Stimulated activated CD4-positive, alpha-beta T cell treated with anti-CD3 and anti-CD28 coated beads, Interleukin-15, amount 100 ng/mL, for 48 hours (primary cell): Measurements from ENCODE around the gene C3orf62.
"Not testable (repeated sequence)": the region's sequence is repeated elsewhere in the genome, so short reads cannot be mapped to it uniquely, and the experiment has no call there.

Experiments used
- DNase-seq, 2 donors: peaks; one replicate each; pipeline ENCODE4 v3.0.0-alpha.2; 2020; ENCODE audit warnings: low read depth in 2 of 2

Gene C3orf62

GRCh38 chr3:49269443-49270155, 7.4 kb downstream of the C3orf62 start:
- no peak for DNase-seq

GRCh38 chr3:49266410-49267095, 10.5 kb downstream of the C3orf62 start:
- no peak for DNase-seq

DNA sequence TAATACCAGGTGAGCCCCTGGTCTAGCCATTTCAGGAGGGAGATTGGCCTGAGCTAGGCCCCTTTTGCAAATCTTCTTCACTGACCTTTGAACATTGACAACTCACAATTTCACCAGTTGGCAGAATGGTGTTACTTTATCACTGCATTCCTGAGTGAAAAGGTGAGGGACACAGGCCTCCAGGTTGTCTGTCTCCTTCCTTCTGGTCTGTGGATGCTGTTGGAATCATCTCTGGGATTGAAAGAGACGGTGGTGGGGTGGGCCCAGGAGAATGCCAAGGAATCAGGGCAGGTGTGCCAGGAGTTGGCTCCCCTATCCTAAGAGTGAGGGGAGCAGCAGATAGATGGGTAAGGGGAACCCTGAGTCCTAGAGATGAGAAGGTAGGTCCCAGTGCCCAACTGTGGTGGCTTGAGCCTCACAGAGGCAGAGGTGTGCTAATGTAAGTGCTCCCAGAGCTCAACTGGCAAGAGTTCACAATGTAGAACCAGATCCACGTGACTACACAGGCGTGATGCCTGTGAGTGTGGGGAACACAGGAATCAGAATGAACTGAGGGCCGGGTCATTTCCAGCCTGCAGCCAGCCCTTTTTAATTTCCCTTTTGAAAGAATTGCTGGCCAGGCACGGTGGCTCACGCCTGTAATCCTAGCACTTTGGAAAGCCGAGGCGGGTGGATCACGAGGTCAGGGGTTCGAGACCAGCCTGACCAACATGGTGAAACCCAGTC, 11.2 kb downstream of the C3orf62 start:
- DNase-seq: no peak

DNA sequence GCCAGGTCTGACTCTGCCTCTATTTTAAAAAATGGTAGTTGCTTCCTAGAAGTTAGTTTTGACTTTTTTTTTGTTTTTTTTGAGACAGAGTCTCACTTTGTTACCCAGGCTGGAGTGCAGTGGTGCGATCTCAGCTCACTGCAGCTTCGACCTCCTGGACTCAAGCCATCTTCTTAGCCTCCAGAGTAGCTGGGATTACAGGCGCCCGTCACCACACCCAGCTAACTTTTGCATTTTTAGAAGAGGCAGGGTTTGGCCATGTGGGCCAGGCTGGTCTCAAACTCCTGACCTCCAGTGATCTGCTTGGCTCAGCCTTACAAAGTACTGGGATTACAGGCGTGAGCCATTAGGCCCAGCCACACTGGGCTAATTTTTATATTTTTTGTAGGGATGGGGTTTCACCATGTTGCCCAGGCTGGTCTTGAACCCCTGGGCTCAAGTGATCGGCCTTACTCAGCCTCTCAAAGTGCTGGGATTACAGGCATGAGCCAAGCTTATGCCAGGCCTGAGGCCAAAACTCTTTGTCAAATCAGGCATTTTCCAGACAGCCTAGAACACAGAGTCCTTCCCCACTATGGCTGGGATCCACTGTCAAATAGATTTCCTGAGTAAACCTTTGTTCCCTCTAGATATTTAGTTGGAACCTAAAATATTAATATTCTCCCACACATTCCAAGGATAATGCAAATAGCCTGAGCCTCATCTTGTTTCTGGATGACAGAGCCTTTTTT, 13.7 kb downstream of the C3orf62 start:
- DNase-seq: no peak

DNA sequence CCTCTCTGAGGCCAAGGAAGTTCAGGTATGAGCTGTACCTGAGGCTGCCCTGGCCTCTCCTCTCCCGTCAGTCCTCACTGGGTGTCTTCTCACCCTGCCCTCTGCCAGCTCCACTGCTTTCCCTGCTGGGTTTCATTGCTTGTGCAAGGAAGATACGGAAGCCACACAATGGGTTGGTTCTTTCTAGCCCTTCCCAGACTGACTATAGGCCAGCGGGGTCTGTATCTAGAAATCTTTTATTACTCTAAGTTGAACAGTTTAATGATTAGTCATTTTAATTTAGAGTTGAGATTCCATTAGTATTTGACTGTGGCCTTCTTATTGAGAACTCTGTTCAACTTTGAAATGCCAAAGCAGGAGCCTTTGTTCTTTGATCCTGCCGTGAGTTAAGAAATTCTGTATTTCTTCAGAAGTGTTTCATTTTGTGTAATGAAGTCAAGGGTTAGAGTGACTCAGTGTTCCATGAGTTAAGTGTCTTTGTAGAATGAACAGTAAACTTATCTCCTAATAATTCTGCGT, 16.2 kb downstream of the C3orf62 start:
- no peak for DNase-seq

DNA sequence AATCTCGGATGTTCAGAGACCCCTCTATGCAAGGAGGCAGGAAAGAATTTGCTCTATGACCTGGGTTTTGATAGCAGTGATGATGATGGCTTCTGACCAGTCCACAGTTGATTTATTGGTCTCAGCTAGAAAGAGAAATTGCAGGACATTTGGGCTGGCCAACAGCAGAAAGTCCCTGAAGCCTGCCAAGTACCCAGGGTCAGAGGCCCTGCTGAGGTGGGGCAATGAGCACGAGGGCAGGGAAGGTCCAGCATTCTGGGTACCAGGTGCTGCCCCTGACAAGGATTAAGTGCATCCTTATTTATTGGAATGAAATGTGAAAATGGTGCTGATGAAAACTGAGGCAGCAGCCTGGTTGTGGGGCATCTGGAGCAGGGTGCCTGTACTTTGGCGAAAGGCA, 19.8 kb downstream of the C3orf62 start:
- DNase-seq: no peak

DNA sequence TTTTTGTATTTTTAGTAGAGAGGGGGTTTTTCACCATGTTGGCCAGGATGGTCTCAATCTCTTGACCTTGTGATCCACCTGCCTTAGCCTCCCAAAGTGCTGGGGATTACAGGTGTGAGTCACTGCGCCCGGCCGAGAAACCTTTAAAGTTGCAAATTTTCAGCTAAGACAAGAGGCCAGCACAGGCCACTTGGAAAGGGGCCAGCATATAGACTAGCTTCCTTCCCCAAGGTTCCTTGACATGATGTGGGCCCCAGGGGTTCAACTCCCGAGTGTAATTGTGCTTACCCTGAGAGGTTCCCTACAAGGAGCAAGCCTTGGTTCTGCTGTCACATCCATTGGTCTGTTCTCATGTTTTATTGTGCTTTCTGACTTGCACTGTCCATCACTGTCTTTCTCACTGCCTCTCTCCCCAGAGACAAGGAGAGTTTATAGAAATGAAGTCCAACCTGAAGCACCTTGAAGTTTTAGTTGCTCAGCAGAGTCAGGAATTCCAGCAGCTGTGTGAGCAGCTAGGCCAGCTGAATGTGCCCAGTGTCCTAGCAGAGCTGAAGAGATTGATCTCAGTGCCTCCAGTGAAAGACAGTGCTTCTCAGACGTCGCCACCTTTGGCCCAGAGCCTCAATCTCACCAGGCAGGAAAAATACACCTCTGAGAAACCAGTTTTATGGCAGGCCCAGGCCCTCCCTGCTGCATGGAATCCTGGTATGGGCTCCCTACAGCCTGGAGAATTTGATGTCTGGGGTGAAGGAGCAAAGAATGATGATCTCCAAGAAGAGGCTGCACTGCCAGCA, 21.1 kb downstream of the C3orf62 start:
- no peak for DNase-seq

DNA sequence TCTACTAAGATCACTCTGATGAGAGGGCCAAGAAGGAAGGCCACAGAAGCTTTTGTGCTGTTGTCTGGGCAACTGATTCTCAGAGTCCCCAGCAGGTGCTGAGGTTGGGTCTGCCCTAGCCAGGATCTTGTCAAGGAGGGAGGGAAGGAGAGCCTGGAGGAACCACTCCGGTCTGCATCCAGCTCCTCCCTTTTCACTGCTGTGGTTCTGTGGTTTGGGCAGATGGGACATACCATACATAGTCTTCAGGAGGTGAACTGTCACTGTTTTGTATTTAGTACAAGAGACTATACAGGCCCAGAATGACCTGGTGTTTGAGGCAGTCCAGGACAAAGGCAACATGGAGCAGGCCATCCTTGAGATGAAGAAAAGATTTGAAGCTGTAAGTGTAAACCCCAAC, 21.9 kb downstream of the C3orf62 start:
- DNase-seq: no peak

DNA sequence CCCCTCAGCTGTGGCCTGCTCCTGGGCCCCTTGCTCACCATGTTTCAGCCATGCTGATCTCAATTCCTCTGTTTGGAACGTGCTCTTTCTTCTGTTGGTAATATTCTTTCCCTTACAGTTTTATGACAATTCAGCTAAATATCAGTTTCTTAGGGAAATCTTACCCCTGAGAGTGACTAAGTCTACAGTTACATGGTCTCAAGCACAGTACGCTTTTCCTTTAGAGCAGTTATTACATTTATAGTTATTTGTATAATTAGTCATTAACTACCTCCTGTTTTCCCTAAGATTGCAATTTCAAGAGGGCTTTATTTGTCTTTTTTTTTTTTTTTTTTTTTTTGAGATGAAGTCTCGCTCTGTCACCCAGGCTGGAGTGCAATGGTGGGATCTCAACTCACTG, 23.5 kb downstream of the C3orf62 start:
- no peak for DNase-seq

GRCh38 chr3:49248840-49249227, 28.2 kb downstream of the C3orf62 start:
- no peak for DNase-seq

- DNase-seq: no peak
Measured at GRCh38 chr3:49244581-49245205, 32.3 kb downstream of the C3orf62 start.

DNA sequence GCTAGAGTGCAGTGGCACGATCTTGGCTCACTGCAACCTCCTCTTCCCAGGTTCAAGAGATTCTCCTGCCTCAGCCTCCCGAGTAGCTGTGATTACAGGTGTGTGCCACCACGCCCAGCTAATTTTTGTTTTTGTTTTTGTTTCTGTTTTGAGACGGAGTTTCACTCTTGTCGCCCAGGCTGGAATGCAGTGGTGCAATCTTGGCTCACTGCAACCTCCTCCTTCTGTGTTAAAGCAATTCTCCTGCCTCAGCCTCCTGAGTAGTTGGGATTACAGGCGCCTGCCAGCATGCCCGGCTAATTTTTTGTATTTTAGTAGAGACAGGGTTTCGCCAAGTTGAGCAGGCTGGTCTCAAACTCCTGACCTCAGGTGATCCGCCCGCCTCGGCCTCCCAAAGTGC, 36.9 kb downstream of the C3orf62 start:
- DNase-seq: not testable (repeated sequence)

DNA sequence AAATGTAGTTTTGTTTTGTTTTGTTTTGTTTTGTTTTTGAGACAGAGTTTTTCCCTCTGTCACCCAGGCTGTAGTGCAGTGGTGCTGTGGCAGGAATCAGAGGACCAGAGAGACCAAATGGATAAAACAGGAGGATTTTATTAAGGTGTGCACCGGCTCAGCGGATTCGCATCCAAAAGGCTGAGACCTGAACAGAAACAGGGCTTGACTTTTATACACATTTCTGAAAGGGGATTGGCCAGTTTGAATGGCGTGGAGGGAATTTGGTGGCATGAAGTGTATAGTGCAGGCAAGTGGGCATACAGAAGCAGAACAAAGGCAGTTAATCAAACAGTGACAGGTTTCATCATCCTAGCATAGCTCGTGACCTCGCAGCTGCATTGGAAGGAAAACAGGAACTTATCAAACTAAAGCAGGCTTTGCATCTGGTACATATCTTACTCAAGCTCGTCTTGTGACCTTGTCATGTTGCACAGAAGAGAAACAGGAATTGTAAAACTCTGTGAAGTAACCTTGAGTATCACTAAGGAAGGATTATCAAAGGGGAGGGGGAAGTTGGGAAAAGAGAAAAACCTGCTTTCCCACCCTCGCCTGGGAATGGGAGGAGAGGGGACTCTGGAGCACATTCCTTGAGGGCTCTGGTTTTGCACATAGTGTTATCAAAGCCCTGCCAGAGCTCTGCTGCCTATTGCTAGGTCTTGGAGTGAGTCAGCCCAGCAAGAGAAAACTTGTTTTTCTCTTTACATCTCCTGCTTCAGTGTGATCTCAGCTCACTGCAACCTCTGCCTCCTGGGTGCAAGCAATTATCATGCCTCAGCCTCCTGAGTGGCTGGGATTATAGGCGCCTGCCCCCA, 38.5 kb downstream of the C3orf62 start:
- no peak for DNase-seq

DNA sequence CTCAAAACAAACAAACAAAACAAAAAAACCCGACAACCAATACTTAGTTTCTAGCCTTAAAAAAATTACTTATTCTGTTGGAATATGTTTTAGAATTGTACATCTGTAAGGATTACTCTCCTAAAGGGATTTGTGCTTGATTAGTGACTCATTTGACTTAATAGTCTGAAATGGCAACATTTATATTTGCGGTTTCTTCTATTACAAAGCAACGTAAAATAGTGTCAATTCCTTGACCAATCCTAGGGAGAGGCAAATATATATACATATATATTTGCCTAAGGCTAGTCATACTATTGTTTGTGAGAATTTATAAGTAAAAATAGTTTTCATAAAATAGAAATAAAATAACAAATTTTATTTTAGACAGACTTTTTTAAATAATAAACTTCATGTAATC, 39.7 kb downstream of the C3orf62 start:
- no peak for DNase-seq

GRCh38 chr3:49236226-49236625, 40.8 kb downstream of the C3orf62 start:
- no peak for DNase-seq

DNA sequence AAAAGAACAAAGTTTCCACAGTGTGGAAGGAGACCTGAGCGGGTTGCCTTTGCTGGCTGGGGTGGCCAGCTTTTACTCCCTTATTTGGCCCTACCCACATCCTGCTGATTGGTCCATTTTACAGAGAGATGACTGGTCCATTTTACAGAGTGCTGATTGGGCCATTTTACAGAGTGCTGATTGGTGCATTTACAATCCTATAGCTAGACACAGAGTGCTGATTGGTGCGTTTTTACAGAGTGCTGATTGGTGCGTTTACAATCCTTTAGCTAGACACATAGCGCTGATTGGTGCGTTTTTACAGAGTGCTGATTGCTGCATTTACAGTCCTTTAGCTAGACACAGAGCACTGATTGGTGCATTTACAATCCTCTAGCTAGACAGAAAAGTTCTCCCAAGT, 48.2 kb downstream of the C3orf62 start:
- not testable (repeated sequence) for DNase-seq

DNA sequence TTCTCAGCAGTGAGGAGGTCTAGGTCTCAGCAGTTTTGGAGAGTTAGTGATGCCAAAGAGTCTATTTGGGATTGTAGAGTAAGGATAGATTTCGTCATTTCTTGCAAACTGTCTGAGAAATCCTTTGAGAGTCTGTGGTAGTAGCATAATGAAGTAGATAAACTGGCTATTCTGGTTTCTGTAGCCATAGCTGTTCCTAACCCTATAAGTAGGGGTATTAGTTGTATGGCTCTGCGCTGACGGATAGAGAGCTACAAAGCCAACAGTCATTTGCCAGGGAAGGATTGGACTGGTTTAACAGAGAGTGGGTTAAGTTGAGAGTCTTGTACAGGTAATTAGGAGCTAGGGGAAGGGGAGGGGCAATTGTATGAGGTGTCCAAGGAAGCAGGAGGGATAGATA, 55.0 kb downstream of the C3orf62 start:
- no peak for DNase-seq

DNA sequence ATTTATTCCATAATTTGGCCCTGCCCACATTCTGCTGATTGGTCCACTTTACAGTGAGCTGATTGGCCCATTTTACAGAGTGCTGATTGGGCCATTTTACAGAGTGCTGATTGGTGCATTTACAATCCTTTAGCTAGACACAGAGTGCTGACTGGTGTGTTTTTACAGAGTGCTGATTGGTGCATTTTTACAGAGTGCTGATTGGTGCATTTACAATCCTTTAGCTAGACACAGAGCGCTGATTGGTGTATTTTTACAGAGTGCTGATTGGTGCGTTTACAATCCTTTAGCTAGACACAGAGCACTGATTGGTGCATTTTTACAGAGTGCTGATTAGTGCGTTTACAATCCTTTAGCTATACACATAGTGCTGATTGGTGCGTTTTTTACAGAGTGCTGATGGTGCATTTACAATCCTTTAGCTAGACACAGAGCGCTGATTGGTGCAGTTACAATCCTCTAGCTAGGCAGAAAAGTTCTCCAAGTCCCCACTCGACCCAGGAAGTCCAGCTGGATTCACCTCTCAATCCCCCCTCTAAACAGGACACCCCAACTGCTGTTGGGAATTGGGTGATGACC, 56.0 kb downstream of the C3orf62 start:
- DNase-seq: not testable (repeated sequence)

DNA sequence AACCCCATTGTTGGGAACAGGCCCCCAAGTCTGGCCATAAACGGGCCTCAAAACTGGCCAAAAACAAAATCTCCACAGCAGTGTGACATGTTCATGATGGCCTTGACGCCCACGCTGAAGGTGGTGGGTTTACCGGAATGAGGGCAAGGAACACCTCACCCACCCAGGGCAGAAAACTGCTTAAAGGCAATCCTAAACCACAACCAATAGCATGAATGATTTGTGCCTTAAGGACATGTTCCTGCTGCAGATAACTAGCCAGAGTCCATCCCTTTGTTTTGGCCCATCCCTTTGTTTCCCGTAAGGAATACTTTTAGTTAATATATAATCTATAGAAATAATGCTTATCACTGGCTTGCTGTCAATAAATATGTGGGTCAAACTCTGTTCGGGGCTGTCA, 57.9 kb downstream of the C3orf62 start:
- no peak for DNase-seq
